Activated gamma-delta T cell treated with Interleukin-2 at 50 U/mL for 16 hours (primary cell): Measurements from ENCODE around the gene APOE.
"Not testable (repeated sequence)": the region's sequence is repeated elsewhere in the genome, so short reads cannot be mapped to it uniquely, and the experiment has no call there.

Source experiments
- DNase-seq: peaks from one replicate; pipeline ENCODE4 v3.0.0-alpha.2; 2020

Gene APOE

DNA sequence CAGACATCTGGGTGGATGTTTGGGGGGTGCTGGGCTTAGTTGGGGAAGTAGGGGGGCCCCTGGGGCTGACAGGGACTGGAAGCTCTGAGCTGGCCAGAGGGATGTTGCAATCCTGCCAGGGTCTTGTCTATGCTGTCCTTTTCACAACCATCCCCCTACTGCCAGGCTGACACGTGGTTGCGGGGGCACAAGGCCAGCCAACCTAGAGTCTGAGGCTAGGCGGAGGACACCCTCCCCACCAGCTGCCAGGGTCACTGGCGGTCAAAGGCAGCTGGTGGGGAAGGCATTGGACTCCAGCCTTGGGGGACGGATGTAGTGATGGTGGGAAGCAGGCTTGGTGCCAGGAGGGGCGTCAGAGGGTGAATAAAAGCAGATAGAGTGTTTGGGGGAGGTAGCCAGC, 7.3 kb downstream of the APOE start:
- DNase-seq: no peak

DNA sequence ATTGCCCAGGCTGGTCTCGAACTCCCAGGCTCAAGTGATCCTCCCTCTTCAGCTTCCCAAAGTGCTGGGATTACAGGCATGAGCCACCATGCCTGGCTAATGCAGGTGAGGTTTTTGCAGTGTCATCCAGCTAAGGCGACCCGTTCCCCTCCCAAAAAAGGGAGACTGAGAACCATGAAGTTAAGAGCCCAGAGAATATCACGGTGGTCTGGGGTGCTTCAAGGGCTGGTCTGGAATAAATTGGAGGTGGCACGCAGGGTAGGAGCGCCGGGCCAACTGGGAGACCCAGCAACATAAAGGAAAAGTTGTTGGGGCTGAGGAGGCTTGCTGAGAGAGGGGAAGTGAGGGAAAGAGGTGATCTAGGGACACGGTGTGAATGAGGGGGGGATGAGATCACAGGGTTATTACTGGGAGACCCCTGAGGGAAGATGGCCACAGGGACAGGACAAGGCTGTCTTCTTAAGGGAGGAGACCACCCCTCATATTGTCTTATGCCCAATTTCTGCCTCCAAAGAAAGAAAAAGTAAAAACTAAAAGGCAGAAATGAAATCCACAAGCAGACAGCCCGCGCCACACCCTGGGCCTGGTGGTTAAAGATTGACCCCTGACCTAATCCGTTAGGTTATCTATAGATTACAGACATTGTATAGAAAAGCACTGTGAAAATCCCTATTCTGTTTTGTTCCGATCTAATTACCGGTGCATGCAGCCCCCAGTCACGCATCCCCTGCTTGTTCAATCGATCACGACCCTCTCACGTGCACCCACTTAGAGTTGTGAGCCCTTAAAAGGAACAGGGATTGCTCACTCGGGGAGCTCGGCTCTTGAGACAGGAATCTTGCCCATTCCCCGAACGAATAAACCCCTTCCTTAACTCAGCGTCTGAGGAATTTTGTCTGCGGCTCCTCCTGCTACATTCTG, 8.2 kb downstream of the APOE start:
- DNase-seq: not testable (repeated sequence)

- peak; percentile 57 for DNase-seq
Measured at GRCh38 chr19:44914433-44915206, 9.0 kb downstream of the APOE start, which contains the start of gene APOC1. APOC1 (plus strand) TSS chr19:44914608; CDS start chr19:44914892, 284 bp downstream.

GRCh38 chr19:44924243-44924725, 18.7 kb downstream of the APOE start:
- no peak for DNase-seq

DNA sequence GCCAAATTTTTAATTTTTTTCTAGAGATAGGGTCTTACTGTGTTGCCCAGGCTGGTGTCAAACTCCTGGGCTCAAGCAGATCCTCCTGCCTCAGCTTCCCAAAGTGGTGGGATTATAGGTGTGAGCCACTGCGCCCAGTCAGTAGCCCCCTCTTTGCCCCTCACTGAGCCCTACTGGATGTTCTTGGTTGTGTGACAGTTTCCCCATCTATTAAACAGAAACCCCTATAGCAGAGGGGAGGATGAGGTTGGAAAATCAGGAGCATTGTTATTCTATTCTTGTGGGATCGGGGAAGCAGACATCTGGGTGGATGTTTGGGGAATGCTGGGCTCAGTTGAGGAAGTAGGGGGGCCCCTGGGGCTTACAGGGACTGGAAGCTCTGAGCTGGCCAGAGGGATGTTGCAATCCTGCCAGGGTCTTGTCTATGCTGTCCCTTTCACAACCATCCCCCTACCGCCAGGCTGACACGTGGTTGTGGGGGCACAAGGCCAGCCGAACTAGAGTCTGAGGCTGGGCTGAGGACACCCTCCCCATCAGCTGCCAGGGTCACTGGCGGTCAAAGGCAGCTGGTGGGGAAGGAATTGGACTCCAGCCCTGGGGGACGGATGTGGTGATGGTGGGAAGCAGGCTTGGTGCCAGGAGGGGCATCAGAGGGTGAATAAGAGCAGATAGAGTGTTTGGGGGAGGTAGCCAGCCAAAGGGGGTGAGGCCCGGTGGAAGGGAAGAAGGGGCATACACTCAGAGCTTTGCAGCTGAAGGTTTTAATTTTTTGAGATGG, 19.7 kb downstream of the APOE start:
- no peak for DNase-seq

- not testable (repeated sequence) for DNase-seq
Measured at GRCh38 chr19:44926245-44927077, 20.9 kb downstream of the APOE start.

- DNase-seq: no peak
Measured at GRCh38 chr19:44927746-44928145, 22.1 kb downstream of the APOE start.

DNA sequence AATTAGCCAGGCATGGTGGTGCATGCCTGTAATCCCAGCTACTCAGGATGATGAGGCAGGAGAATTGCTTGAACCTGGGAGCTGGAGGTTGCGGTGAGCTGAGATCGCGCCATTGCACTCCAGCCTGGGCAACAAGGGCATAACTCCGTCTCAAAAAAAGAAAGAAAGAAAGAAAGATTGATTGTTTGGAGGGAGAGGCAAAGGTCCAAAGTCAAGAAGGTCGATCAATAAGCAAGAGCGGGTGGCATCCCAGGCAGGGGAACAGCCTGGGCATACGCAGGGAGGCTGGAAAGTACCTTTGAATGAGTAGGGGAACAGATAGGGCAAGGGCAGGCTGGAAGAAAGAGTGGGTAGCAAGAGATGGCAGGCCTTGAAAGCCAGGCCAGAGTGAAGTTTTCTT, 24.5 kb downstream of the APOE start:
- no peak for DNase-seq

- DNase-seq: no peak
Measured at GRCh38 chr19:44931541-44931940, 25.9 kb downstream of the APOE start.

GRCh38 chr19:44939668-44940067, 34.1 kb downstream of the APOE start:
- no peak for DNase-seq

DNA sequence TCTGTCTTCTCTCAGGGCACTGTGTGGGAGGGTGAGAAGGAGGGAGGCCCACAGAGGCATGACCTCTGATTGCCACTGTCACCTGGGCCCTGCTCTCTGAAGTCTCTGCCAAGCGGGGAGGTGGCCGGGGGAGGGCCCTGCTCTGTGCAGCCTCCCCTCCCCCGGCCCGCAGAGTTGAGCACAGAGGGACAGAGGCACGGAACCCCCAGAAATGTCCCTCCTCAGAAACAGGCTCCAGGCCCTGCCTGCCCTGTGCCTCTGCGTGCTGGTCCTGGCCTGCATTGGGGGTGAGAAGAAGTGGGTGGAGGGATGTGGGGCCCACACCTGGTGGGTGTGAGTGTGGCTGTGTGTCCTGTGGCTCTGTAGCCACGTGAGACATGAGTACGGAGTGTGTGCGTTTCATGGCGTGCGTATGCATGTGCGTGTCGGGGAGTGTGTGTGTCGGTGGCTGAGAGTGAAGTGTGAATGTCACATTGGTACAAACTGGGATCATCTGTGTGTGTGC, 36.5 kb downstream of the APOE start, which contains the start of gene APOC4:
Gene APOC4, plus strand, starts transcription at position 171 of the 505 bp plus-strand sequence. Its CDS starts 41 bp downstream, at position 212.
- no peak for DNase-seq

- DNase-seq: no peak
Measured at GRCh38 chr19:44943801-44944249, 38.2 kb downstream of the APOE start.

GRCh38 chr19:44947041-44947581, 41.5 kb downstream of the APOE start:
- no peak for DNase-seq

DNA sequence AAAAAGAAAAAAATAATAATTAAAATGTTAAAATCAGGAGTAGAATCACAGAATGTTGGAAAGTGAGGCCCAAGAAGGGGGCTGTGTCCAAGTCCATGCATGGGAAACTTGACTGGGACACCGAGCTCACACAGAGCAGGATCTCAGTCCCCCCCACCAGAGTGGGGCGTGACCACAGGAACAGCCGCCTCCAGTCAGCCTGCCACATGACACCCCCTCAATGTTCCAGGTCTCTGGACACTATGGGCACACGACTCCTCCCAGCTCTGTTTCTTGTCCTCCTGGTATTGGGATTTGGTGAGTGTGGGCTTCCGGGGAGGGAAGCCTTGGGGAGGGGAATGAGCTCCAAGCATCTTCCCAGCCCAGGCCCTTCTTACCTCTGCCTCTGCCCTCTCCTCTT, 42.6 kb downstream of the APOE start:
- DNase-seq: no peak

DNA sequence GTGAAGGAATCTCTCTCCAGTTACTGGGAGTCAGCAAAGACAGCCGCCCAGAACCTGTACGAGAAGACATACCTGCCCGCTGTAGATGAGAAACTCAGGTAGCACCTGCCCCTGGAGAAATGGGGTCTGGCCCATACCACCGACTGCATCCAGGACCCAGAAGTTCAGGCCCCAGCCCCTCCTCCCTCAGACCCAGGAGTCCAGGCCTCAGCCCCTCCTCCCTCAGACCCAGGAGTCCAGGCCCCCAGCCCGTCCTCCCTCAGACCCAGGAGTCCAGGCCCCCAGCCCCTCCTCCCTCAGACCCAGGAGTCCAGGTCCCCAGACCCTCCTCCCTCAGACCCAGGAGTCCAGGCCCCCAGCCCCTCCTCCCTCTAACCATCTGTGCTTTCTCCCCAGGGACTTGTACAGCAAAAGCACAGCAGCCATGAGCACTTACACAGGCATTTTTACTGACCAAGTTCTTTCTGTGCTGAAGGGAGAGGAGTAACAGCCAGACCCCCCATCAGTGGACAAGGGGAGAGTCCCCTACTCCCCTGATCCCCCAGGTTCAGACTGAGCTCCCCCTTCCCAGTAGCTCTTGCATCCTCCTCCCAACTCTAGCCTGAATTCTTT, 43.3 kb downstream of the APOE start:
- DNase-seq: no peak

- no peak for DNase-seq
Measured at GRCh38 chr19:44949550-44949949, 44.0 kb downstream of the APOE start.

DNA sequence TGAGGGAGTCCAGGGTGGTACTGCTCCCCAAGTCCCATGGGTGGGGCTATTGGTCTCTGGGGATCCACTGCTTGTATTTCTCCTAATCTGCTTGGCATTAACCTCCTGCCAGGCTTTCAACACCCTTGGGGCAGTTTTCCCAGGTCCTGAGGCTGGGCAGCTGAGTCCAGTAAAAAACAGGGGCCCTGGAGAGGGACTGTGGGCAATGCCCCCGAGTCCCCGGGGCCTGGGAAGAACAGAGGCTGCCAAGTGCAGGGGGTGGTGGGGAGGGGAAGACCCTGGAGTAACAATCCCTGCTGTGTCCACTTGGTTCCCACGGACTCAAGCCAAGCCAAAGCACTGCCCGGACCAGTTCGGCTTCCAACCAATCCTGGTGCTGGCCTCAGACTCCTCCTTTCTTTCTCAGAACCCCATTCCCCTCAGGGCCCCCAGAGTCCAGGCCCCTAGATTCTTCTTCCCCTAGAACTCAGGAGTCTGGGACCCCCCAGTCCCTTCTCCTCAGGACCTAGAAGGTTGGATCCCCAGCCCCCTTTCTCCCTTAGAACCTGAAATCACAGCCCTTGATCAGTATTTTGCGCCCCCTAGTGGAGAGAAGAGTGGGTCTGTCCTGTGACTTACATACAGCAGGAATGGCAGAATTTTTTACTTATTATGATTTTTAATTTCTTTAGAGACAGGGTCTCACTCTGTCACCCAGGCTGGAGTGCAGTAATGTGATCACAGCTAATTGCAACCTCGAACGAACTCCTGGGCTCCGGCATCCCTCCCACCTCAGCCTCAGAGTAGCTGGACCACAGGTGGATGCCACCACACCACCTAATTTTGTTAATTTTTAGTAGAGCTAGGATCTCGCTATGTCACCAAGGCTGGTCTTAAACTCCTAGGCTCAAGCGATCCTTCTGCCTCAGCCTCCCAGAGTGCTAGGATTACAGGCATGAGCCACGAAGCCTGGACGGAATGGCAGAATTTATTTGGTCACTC, 45.9 kb downstream of the APOE start:
- DNase-seq: peak; percentile 62

DNA sequence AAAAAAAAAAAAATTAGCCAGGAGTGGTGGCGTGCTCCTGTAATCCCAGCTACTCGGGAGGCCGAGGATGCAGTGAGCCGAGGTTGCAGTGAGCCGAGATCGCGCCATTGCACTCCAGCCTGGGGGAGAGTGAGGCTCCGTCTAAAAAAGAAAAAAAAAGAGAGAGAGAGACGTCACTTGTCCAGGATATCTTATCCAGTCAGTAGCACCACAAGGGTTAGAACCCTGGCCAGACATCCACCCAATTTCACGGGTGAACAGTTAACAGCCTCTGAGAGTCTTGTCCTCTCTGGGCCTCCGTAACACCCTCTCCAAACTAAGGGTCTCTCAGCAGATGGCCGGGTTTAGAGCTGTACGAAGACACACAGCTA, 48.7 kb downstream of the APOE start:
- no peak for DNase-seq
